ENCODE measurements around the gene ZNF644.

GRCh38 chr1:91007827-91008226 lies 14.0 kb downstream of the ZNF644 start:
- TF ChIP-seq EZH2 (IDR thresholded peaks at IDR 0.05; ENCODE audit: borderline replicate concordance, low read length) (no peak), CTCF (conservative IDR thresholded peaks at IDR 0.05 in 1 of 2, IDR thresholded peaks at IDR 0.05 in 1 of 2; ENCODE audit: extremely low read depth in 1 of 2, insufficient read depth in 1 of 2, low read depth in 1 of 2, low read length in 2 of 2) (no peak)

Data from mammary epithelial cell (primary cell).